Activated CD4-positive, alpha-beta T cell treated with anti-CD3 and anti-CD28 coated beads, Interleukin-10, Interleukin-2, amounts not matched to agents 100 ng/mL and 50 ng/mL, durations not matched to agents 16 hours and 8 hours (primary cell): ENCODE data around the gene IQSEC1.

Source experiments
- DNase-seq: peaks from one replicate; pipeline ENCODE4 v3.0.0-alpha.2; 2020

Gene IQSEC1

DNA sequence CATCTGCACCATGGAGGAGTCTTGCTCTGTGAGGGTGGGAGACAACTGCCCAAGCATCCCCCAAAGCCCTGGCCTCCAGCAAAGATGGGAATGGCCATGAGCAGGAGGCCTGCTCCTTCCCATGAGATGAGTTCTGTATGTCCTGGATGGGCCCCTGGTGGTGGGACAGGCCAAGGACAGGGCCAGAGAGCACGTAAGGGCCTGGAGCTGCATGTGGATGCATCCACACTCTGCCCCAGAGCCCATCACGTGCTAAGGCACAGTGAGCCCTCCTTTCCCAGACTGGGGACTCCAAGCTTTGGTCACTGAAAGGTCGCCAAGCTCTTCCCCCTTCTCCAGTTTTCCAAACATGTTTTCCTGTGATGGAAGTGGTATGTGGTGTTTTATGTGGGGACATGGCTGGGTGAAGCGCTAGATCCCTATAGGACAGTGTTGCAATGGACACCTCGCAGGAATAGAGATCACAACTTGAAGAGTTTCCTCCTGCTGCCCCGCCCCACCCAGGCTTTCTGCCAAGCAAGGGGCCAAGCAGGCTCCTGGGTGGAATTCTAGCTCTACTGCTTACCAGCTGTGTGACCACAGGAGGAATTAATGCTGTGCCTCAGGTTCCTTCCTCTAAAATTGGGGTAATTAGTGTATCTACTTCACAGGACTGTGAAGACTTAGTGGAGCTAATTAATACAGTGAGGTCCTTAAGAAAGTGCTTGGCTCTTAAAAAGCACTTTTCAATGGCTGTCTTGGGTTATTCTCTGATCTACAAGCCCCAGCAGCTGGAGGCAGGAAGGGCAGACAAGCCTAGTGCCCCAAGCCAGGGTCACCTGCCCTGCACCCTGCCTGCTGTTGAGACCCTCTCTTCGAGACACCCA is 125.5 kb downstream of the IQSEC1 start:
- DNase-seq: no peak

DNA sequence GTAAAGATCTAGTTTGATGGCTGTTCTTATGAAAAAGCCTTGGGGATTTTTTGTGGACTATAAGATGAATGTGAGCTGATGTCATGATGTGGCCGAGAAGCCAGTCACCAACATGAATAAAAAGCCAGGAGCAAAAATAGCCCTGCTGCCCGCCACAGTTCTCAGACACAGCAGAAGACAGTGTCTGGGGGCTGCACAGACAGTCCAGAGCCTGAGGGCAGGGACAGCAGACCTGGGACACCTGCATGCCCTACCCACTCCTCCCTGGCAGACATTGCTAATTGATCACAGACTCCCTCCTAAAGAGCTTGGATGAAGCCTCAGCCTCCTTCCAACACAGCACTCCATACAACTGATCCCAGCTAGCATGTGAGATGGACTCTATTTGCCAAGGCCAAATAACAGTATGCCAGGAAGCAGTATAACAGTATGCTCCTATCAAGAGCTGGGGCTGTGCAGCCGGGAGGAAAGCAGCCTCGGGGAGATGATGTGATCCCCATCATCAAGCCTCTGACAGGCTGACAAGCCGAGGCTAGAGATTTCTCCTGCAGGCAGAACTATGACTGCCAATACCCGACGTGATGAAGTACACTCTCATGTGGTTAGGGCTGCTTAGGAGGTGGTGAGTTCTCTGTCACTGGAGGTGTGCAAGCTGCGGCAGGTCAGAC is 126.4 kb downstream of the IQSEC1 start:
- DNase-seq: no peak

DNA sequence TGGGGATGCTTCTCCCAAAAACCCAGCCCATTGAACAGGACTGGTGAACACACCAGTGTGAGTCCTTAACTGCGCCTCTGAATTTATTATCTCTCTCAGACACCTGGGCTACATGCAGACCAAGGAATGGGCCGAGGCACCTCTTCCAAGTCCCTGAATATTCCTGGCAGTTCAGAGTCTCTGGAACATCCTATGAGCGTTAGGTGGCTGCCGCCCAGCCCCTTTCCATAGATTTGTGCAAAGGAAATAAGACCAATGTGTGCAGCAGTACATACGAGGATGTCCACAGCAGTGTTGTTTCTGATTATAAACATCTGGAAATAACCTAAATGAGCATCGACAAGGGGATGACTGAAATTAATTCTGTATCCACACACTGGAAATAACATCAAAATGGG is 127.0 kb downstream of the IQSEC1 start:
- no peak for DNase-seq

DNA sequence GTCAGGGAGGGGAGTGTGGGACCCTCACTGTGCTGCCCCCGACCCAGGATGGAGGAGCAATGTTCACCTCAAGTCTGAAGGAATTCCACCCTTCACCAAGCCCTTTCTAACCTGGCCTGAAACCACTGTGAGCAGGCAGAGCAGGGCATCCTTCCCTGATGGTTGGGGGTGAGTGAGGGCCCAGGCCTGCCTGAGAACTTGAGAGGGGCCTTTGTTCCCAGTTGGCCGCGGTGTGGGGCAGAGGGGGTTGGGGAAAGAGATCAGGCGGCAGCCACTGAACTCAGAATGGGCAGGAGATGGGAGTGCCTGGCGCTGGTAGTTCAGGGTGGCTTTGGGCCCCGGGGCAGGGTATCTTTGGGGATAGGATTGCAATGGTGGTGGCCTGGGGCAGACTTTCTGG is 128.4 kb downstream of the IQSEC1 start:
- DNase-seq: no peak

DNA sequence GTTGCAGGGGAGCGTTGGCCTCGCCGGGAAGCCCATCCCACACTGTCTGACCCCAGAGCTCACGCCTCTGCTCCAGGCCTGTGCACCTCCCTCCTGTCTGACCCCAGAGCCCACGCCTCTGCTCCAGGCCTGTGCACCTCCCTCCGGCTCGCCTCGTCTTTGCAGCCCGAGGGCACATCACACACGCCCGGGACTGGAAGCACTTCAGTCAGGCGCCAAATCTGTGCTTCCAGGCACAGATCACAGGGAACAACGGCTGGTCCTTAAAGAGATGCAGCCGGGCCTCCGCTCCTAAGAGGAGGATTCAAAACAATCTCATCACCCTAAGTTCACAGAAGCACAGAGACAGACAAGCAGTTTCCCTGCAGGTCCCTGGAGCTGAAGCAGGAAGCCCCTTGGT is 128.8 kb downstream of the IQSEC1 start:
- no peak for DNase-seq

- DNase-seq: no peak
These were observed 129.9 kb downstream of the IQSEC1 start for GRCh38 chr3:12943124-12944021.

GRCh38 chr3:12941495-12942023 is 131.7 kb downstream of the IQSEC1 start:
- DNase-seq: no peak

- no peak for DNase-seq
These were observed 132.4 kb downstream of the IQSEC1 start for GRCh38 chr3:12940854-12941253.

DNA sequence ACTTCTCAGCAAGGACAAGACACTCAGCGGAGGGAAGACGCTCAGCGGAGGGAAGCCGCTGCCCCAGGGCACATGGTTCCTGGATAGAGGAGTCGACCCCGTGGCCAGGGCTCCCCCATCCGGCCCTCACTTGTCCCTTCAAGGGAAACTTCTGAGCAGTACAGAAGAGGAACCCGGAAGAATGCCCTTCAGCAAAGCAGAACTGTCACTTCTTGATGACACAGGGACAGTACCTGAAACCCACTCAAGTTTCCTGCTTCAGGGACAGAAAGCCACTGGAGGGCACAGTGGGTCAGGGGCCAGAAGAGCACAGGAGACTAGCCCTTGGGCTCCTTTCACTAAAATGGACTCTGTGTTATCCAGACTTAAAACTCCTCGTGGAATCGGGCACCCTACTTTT is 134.1 kb downstream of the IQSEC1 start:
- no peak for DNase-seq

DNA sequence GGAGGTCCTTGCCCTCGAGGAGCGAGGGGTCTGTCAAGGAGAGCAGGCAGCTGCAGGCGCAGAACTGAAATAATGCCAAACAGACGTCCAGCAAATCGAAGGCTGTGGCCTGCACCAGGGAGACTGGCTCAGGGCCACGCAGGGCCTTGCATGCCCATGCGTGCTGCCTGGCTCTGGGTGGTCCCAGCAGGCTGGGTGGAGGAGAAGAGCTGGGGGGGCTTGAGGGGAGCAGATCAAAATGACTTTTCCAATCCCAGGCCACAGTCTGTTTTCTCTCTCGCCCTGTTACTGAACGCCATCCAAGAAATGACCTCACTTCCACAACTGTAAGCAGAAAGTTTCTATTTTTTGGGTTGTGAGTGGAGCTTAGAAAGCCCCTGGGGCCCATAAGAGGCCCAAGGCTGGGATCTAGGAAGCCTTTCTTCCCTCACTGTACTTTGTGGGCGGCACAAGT is 134.9 kb downstream of the IQSEC1 start:
- DNase-seq: no peak

- DNase-seq: no peak
These were observed 137.1 kb downstream of the IQSEC1 start for GRCh38 chr3:12935861-12936830.

- DNase-seq: no peak
These were observed 138.0 kb downstream of the IQSEC1 start for GRCh38 chr3:12935023-12935860.

GRCh38 chr3:12934431-12934830 is 138.8 kb downstream of the IQSEC1 start:
- no peak for DNase-seq

- DNase-seq: no peak
These were observed 139.3 kb downstream of the IQSEC1 start for GRCh38 chr3:12933901-12934300.

- DNase-seq: no peak
These were observed 140.5 kb downstream of the IQSEC1 start for GRCh38 chr3:12932754-12933153.

DNA sequence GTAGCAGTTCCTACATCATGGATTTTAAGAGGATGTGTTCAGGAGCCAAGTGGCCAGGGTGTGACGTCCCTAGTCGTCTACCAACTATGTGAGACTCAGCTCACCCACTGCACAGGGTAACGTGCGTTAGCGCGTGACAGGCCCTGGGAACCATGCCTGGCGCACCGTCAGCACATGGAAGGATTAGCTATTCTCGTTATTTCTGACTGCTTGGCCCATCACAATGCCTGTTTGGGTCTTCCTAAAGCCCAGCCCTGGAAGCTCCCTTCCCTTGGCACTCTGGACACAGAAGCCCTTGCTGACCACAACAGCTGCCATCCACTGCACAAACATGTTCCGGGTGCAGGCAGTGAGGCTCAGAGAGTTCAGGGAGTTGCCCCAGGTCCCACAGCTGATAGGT is 140.9 kb downstream of the IQSEC1 start:
- no peak for DNase-seq

- no peak for DNase-seq
These were observed 141.8 kb downstream of the IQSEC1 start for GRCh38 chr3:12931273-12931905.

DNA sequence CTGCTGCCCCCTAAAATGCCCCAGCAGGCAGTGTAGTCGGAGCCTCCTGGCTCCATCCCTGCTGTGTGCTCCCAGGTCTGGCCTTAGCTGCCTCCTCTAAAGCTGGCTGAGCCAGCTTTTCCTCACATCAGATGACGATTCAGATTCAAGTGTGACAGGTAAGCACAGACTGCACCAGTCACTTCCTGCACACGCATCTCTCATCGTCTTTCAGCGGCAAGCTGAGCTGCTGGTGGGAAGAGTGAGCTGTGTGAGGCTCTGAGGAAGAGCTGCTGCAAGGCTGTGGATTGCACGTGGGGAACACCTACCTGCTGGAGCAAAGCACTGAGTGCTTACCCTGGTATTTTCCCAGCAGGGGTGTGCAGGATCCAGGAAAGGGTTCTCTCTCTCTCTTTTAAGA is 143.4 kb downstream of the IQSEC1 start:
- DNase-seq: no peak

GRCh38 chr3:12926660-12927059 is 146.6 kb downstream of the IQSEC1 start:
- no peak for DNase-seq

GRCh38 chr3:12925648-12926047 is 147.6 kb downstream of the IQSEC1 start:
- no peak for DNase-seq
